WTC11 (cell line): Measurements from ENCODE around the gene MYO18A.

Source experiments
- CREB1 ChIP-seq: sonication (generic); formaldehyde crosslinking; IDR thresholded peaks from 2 replicates; pipeline ENCODE4 v1.8.0; 2023; ENCODE audit warnings: mild to moderate bottlenecking, missing genetic modification reagents
- ETV6 ChIP-seq: sonication (generic); formaldehyde crosslinking; IDR thresholded peaks from 2 replicates; pipeline ENCODE4 v1.8.1; 2022; ENCODE audit warnings: mild to moderate bottlenecking, missing genetic modification reagents
- IRF2 ChIP-seq: sonication (generic); formaldehyde crosslinking; IDR thresholded peaks from 2 replicates; pipeline ENCODE4 v1.8.0; 2022; ENCODE audit warnings: low read depth, missing genetic modification reagents, borderline replicate concordance
- ZNF317 ChIP-seq: sonication (generic); formaldehyde crosslinking; IDR thresholded peaks from 2 replicates; pipeline ENCODE4 v1.8.1; 2023; ENCODE audit warnings: low read depth, mild to moderate bottlenecking, moderate library complexity, missing genetic modification reagents, borderline replicate concordance
- TF ChIP-seq, protein P1 (sequence below): sonication (generic); formaldehyde crosslinking; IDR thresholded peaks from 2 replicates; pipeline ENCODE4 v1.8.0; 2022; ENCODE audit warnings: missing genetic modification reagents
- TF ChIP-seq, protein P2 (sequence below): fragments of 200-600 bp; IDR thresholded peaks from 2 replicates; pipeline ENCODE4 v1.8.0; 2022; ENCODE audit warnings: antibody characterized with exemption

DNA sequence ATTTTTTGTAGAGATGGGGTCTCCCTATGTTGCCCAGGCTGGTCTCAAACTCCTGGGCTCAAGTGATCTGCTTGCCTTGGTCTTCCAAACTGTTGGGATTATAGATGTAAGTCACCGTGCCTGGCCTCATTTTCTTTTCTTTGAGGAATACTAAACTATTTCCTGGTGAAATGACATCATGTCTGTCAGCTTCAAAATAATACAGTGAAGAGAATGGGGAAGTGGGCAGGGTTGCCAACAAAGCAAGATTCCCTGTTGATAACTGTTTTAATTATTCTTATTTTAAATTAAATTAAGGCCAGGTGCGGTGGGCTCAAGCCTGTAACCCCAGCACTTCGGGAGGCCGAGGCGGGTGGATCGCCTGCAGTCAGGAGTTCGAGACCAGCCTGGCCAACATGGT lies 116.2 kb downstream of the MYO18A start:
- TF ChIP-seq, protein P1, sequence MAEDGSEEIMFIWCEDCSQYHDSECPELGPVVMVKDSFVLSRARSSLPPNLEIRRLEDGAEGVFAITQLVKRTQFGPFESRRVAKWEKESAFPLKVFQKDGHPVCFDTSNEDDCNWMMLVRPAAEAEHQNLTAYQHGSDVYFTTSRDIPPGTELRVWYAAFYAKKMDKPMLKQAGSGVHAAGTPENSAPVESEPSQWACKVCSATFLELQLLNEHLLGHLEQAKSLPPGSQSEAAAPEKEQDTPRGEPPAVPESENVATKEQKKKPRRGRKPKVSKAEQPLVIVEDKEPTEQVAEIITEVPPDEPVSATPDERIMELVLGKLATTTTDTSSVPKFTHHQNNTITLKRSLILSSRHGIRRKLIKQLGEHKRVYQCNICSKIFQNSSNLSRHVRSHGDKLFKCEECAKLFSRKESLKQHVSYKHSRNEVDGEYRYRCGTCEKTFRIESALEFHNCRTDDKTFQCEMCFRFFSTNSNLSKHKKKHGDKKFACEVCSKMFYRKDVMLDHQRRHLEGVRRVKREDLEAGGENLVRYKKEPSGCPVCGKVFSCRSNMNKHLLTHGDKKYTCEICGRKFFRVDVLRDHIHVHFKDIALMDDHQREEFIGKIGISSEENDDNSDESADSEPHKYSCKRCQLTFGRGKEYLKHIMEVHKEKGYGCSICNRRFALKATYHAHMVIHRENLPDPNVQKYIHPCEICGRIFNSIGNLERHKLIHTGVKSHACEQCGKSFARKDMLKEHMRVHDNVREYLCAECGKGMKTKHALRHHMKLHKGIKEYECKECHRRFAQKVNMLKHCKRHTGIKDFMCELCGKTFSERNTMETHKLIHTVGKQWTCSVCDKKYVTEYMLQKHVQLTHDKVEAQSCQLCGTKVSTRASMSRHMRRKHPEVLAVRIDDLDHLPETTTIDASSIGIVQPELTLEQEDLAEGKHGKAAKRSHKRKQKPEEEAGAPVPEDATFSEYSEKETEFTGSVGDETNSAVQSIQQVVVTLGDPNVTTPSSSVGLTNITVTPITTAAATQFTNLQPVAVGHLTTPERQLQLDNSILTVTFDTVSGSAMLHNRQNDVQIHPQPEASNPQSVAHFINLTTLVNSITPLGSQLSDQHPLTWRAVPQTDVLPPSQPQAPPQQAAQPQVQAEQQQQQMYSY (CRISPR knock-in tag), result no peak
- TF ChIP-seq, protein P2, sequence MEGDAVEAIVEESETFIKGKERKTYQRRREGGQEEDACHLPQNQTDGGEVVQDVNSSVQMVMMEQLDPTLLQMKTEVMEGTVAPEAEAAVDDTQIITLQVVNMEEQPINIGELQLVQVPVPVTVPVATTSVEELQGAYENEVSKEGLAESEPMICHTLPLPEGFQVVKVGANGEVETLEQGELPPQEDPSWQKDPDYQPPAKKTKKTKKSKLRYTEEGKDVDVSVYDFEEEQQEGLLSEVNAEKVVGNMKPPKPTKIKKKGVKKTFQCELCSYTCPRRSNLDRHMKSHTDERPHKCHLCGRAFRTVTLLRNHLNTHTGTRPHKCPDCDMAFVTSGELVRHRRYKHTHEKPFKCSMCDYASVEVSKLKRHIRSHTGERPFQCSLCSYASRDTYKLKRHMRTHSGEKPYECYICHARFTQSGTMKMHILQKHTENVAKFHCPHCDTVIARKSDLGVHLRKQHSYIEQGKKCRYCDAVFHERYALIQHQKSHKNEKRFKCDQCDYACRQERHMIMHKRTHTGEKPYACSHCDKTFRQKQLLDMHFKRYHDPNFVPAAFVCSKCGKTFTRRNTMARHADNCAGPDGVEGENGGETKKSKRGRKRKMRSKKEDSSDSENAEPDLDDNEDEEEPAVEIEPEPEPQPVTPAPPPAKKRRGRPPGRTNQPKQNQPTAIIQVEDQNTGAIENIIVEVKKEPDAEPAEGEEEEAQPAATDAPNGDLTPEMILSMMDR, result no peak
- TF ChIP-seq ZNF317, result no peak
- TF ChIP-seq ETV6 (CRISPR knock-in tag), result no peak
- no peak for TF ChIP-seq CREB1 (CRISPR knock-in tag)
- TF ChIP-seq IRF2 (CRISPR knock-in tag), result no peak
